Activated naive CD4-positive, alpha-beta T cell treated with Interleukin-2 at 50 U/mL for 16 hours (primary cell): Measurements from ENCODE around the gene TYK2.
"Not testable (repeated sequence)": the region's sequence is repeated elsewhere in the genome, so short reads cannot be mapped to it uniquely, and the experiment has no call there.

Experiments used
- DNase-seq: peaks from one replicate; pipeline ENCODE4 v3.0.0-alpha.2; 2020

The TYK2 gene

GRCh38 chr19:10368101-10368803, 12.1 kb downstream of the TYK2 start:
- no peak for DNase-seq

GRCh38 chr19:10366950-10367512, 13.3 kb downstream of the TYK2 start:
- DNase-seq: not testable (repeated sequence)

- DNase-seq: no peak
Measured at GRCh38 chr19:10365518-10365917, 14.9 kb downstream of the TYK2 start.

GRCh38 chr19:10364644-10365043, 15.7 kb downstream of the TYK2 start:
- DNase-seq: no peak

- no peak for DNase-seq
Measured at GRCh38 chr19:10363789-10364281, 16.5 kb downstream of the TYK2 start.

GRCh38 chr19:10362259-10362658, 18.1 kb downstream of the TYK2 start:
- DNase-seq: no peak

- DNase-seq: no peak
Measured at GRCh38 chr19:10361569-10362011, 18.8 kb downstream of the TYK2 start.

- DNase-seq: no peak
Measured at GRCh38 chr19:10356431-10356830, 23.9 kb downstream of the TYK2 start.

GRCh38 chr19:10353793-10354391, 26.5 kb downstream of the TYK2 start:
- peak; percentile 40 for DNase-seq

GRCh38 chr19:10352764-10353671, 27.4 kb downstream of the TYK2 start:
- DNase-seq: no peak

GRCh38 chr19:10346509-10346908, 33.9 kb downstream of the TYK2 start:
- DNase-seq: no peak

- DNase-seq: no peak
Measured at GRCh38 chr19:10344780-10345179, 35.6 kb downstream of the TYK2 start.

- no peak for DNase-seq
Measured at GRCh38 chr19:10343495-10343894, 36.9 kb downstream of the TYK2 start.

- DNase-seq: no peak
Measured at GRCh38 chr19:10339977-10340376, 40.4 kb downstream of the TYK2 start.

GRCh38 chr19:10339380-10339960, 40.9 kb downstream of the TYK2 start, which contains the start of gene ICAM3:
TSS of gene ICAM3 (minus strand) at chr19:10339624. CDS start at chr19:10339614, 10 bp downstream.
- DNase-seq: peak; percentile 71

GRCh38 chr19:10338940-10339339, 41.4 kb downstream of the TYK2 start:
- DNase-seq: no peak

- DNase-seq: not testable (repeated sequence)
Measured at GRCh38 chr19:10336725-10337124, 43.6 kb downstream of the TYK2 start.

- no peak for DNase-seq
Measured at GRCh38 chr19:10335352-10335985, 44.9 kb downstream of the TYK2 start.

- DNase-seq: peak; percentile 30
Measured at GRCh38 chr19:10334588-10335351, 45.6 kb downstream of the TYK2 start.

- no peak for DNase-seq
Measured at GRCh38 chr19:10333758-10334587, 46.4 kb downstream of the TYK2 start.
